H1 (cell line): ENCODE results near the gene DIP2C. TPM values are rescaled to one million over a fixed set of nuclear protein-coding genes. Genes with fewer than 3 reads are reported as not detected.
A peak's percentile ranks its signal among the peaks of the same experiment; 100 is the strongest.

Experiments
- CTCF ChIA-PET: fragments of 300-600 bp; sonication (Branson Sonifier 250); formaldehyde crosslinking; loops from one replicate; lab custom pipeline; 2021; ENCODE audit not compliant: partially characterized antibody; lab: Charles Lee
- POLR2A ChIA-PET: fragments of 300-600 bp; sonication (Branson Sonifier 250); formaldehyde crosslinking; loops from one replicate; lab custom pipeline; 2021; ENCODE audit warnings: inconsistent platforms; ENCODE audit not compliant: partially characterized antibody; lab: Charles Lee
- DNase-seq, 2 experiments: peaks; one replicate each; pipeline versions ENCODE4 v3.0.0 to v3.0.0-alpha.2; 2010 to 2022; ENCODE audit warnings: low spot score in 2 of 2, low read depth in 1 of 2, mixed read lengths in 1 of 2
- FAIRE-seq: peaks from 2 replicates; lab custom pipeline; 2011; peaks lifted over from hg19 to GRCh38; lab: Jason Lieb, UNC
- H2AFZ ChIP-seq: 2 replicates; pipeline ENCODE4 v1.8.1; 2012; ENCODE audit warnings: low read length, inconsistent platforms
- H2AK5ac ChIP-seq: 2 replicates; pipeline ENCODE4 v1.6.1; 2013; ENCODE audit warnings: low read depth, low read length
- H2BK120ac ChIP-seq: replicated peaks from 2 replicates; pipeline ENCODE3; 2013; ENCODE audit warnings: low read depth, low read length, inconsistent platforms
- H2BK12ac ChIP-seq: 2 replicates; pipeline ENCODE4 v1.6.1; 2013; ENCODE audit warnings: low read depth, low read length
- H2BK15ac ChIP-seq: 2 replicates; pipeline ENCODE4 v1.6.1; 2013; ENCODE audit warnings: low read length
- H2BK20ac ChIP-seq: 2 replicates; pipeline ENCODE4 v1.6.1; 2013; ENCODE audit warnings: low read length
- H2BK5ac ChIP-seq: 2 replicates; pipeline ENCODE4 v1.6.1; 2013; ENCODE audit warnings: low read depth, low read length
- H3K14ac ChIP-seq: 2 replicates; pipeline ENCODE4 v1.6.1; 2013; ENCODE audit warnings: inconsistent platforms; ENCODE audit not compliant: insufficient read length
- H3K18ac ChIP-seq: 2 replicates; pipeline ENCODE4 v1.6.1; 2013; ENCODE audit warnings: low read length; ENCODE audit errors: extremely low read depth
- H3K23ac ChIP-seq: 2 replicates; pipeline ENCODE4 v1.6.1; 2013; ENCODE audit warnings: inconsistent platforms; ENCODE audit not compliant: insufficient read length
- H3K23me2 ChIP-seq: 2 replicates; pipeline ENCODE4 v1.6.1; 2013; ENCODE audit warnings: low read depth, low read length
- H3K27ac ChIP-seq: 2 replicates; pipeline ENCODE4 v1.6.1; 2011; ENCODE audit warnings: low read depth, low read length, inconsistent platforms
- H3K27me3 ChIP-seq, 4 experiments: replicated peaks in 1 of 4; 1 replicate in 1 of 4; 2 replicates in 3 of 4; pipeline versions ENCODE4 v1.6.1 to v1.8.1; 2011 to 2013; ENCODE audit warnings: low read length in 3 of 4, mild to moderate bottlenecking in 3 of 4, inconsistent platforms in 2 of 4, mixed read lengths in 2 of 4, moderate library complexity in 1 of 4; ENCODE audit not compliant: control insufficient read depth in 3 of 4, insufficient read depth in 3 of 4; ENCODE audit errors: extremely low read depth in 1 of 4
- H3K36me3 ChIP-seq, 4 experiments: 2 replicates each; pipeline versions ENCODE4 v1.6.1 to v1.8.1; 2011 to 2013; ENCODE audit warnings: mild to moderate bottlenecking in 4 of 4, low read length in 3 of 4, moderate library complexity in 2 of 4, control low read depth in 1 of 4, inconsistent platforms in 1 of 4; ENCODE audit not compliant: insufficient read depth in 4 of 4, control insufficient read depth in 2 of 4
- H3K4ac ChIP-seq: replicated peaks from 2 replicates; pipeline ENCODE3; 2013; ENCODE audit warnings: low read length, low read depth, mixed read lengths, inconsistent platforms; ENCODE audit not compliant: insufficient read length
- H3K4me1 ChIP-seq, 4 experiments: replicated peaks in 1 of 4; 1 replicate in 1 of 4; 2 replicates in 3 of 4; pipeline versions ENCODE4 v1.6.1 to v1.8.1; 2011 to 2013; ENCODE audit warnings: low read length in 3 of 4, inconsistent platforms in 2 of 4, mixed read lengths in 1 of 4; ENCODE audit not compliant: insufficient read depth in 4 of 4, control insufficient read depth in 3 of 4
- H3K4me2 ChIP-seq, 2 experiments: 2 replicates each; pipeline versions ENCODE4 v1.6.1 to v1.8.1; 2011 to 2013; ENCODE audit warnings: low read depth in 2 of 2, low read length in 2 of 2, control low read depth in 1 of 2, inconsistent platforms in 1 of 2, mild to moderate bottlenecking in 1 of 2; ENCODE audit not compliant: insufficient read depth in 1 of 2
- H3K4me3 ChIP-seq, 4 experiments: fragments of 200-600, 300-600 bp in 1 of 4; sonication (generic), shearing (Covaris generic), sonication (Bioruptor Twin) in 1 of 4; 2 replicates each; pipeline versions ENCODE4 v1.5.1 to v1.8.1; 2011 to 2016; ENCODE audit warnings: low read length in 4 of 4, low read depth in 3 of 4, control low read depth in 2 of 4, inconsistent platforms in 2 of 4, mild to moderate bottlenecking in 2 of 4, mixed read lengths in 1 of 4, moderate library complexity in 1 of 4; ENCODE audit not compliant: insufficient read depth in 2 of 4; ENCODE audit errors: extremely low read depth in 1 of 4
- H3K56ac ChIP-seq: replicated peaks from 2 replicates; pipeline ENCODE3; 2013; ENCODE audit warnings: low read depth, mild to moderate bottlenecking, mixed read lengths, low read length, inconsistent platforms; ENCODE audit not compliant: insufficient read length
- H3K79me1 ChIP-seq: 2 replicates; pipeline ENCODE4 v1.6.1; 2013; ENCODE audit warnings: low read depth, low read length, control low read depth
- H3K79me2 ChIP-seq, 2 experiments: 2 replicates each; pipeline versions ENCODE4 v1.6.1 to v1.8.1; 2012 to 2013; ENCODE audit warnings: low read length in 2 of 2, mild to moderate bottlenecking in 2 of 2, inconsistent platforms in 1 of 2; ENCODE audit not compliant: insufficient read depth in 2 of 2, control insufficient read depth in 1 of 2
- H3K9ac ChIP-seq, 4 experiments: replicated peaks in 1 of 4; 1 replicate in 1 of 4; 2 replicates in 3 of 4; pipeline versions ENCODE4 v1.6.1 to v1.8.1; 2011 to 2013; ENCODE audit warnings: low read depth in 3 of 4, low read length in 3 of 4, control low read depth in 2 of 4, mild to moderate bottlenecking in 2 of 4, moderate library complexity in 2 of 4, inconsistent platforms in 1 of 4; ENCODE audit errors: extremely low read depth in 1 of 4
- H3K9me3 ChIP-seq, 2 experiments: 2 replicates each; pipeline versions ENCODE4 v1.6.1 to v1.8.1; 2012 to 2013; ENCODE audit warnings: mild to moderate bottlenecking in 2 of 2, moderate library complexity in 2 of 2, control low read depth in 1 of 2, inconsistent platforms in 1 of 2, low read depth in 1 of 2, low read length in 1 of 2, mixed read lengths in 1 of 2; ENCODE audit not compliant: insufficient read depth in 2 of 2
- H4K20me1 ChIP-seq, 2 experiments: replicated peaks in 1 of 2; 2 replicates each; pipeline versions ENCODE3 to v1.8.1; 2011 to 2013; ENCODE audit warnings: inconsistent platforms in 2 of 2, low read length in 2 of 2, mild to moderate bottlenecking in 1 of 2; ENCODE audit not compliant: insufficient read depth in 2 of 2, control insufficient read depth in 1 of 2
- H4K5ac ChIP-seq: 2 replicates; pipeline ENCODE4 v1.6.1; 2013; ENCODE audit warnings: low read length, low read depth, mixed read lengths, inconsistent platforms; ENCODE audit not compliant: insufficient read length
- H4K8ac ChIP-seq: 2 replicates; pipeline ENCODE4 v1.8.0; 2013; ENCODE audit warnings: mild to moderate bottlenecking, moderate library complexity, low read length, inconsistent platforms; ENCODE audit not compliant: insufficient read depth; ENCODE audit errors: extremely low read depth
- H4K91ac ChIP-seq: replicated peaks from 2 replicates; pipeline ENCODE3; 2013; ENCODE audit warnings: low read length, mixed read lengths, inconsistent platforms; ENCODE audit not compliant: insufficient read length
- ASH2L ChIP-seq: fragments of 200-600, 300-600 bp; sonication (generic); IDR thresholded peaks from one replicate; pipeline ENCODE4 v1.7.1; 2017; ENCODE audit warnings: low read length
- CBX8 ChIP-seq: fragments of 300-800, 300-1000 bp; sonication (generic); IDR thresholded peaks from 2 replicates; pipeline ENCODE4 v1.7.1; 2016; ENCODE audit warnings: low read depth, low read length, borderline replicate concordance
- EGR1 ChIP-seq: IDR thresholded peaks from 2 replicates; pipeline ENCODE4 v1.6.1; 2011; ENCODE audit warnings: low read depth, low read length, borderline replicate concordance
- HDAC2 ChIP-seq, 2 experiments: fragments of 300-600 bp in 1 of 2; sonication (generic) in 1 of 2; IDR thresholded peaks; 2 replicates each; pipeline ENCODE4 v1.6.1; 2011 to 2012; ENCODE audit warnings: low read depth in 2 of 2, low read length in 2 of 2, mild to moderate bottlenecking in 2 of 2, moderate library complexity in 2 of 2, borderline replicate concordance in 1 of 2, inconsistent platforms in 1 of 2
- JUN ChIP-seq: IDR thresholded peaks from 2 replicates; pipeline ENCODE4 v1.6.1; 2011; ENCODE audit warnings: low read depth, mild to moderate bottlenecking, improper control_type of control experiment, low read length
- MAFK ChIP-seq: IDR thresholded peaks from 2 replicates; pipeline ENCODE4 v1.6.1; 2012; ENCODE audit warnings: low read depth, mild to moderate bottlenecking, improper control_type of control experiment, low read length
- NANOG ChIP-seq: IDR thresholded peaks from 2 replicates; pipeline ENCODE4 v1.6.1; 2011; ENCODE audit warnings: low read length, low read depth, mild to moderate bottlenecking, inconsistent platforms; ENCODE audit not compliant: insufficient read depth, poor library complexity, severe bottlenecking
- POLR2A ChIP-seq, 2 experiments: IDR thresholded peaks; 1 replicate in 1 of 2; 2 replicates in 1 of 2; pipeline ENCODE4 v1.6.1; 2011; ENCODE audit warnings: low read depth in 2 of 2, low read length in 2 of 2, mild to moderate bottlenecking in 2 of 2; ENCODE audit errors: control extremely low read depth in 1 of 2
- POU5F1 ChIP-seq: IDR thresholded peaks from 2 replicates; pipeline ENCODE4 v1.6.1; 2011; ENCODE audit warnings: low read depth, mild to moderate bottlenecking, low read length, moderate library complexity
- SIRT6 ChIP-seq: IDR thresholded peaks from one replicate; pipeline ENCODE4 v1.7.1; 2012; ENCODE audit warnings: low read length, inconsistent platforms
- SP1 ChIP-seq: IDR thresholded peaks from 2 replicates; pipeline ENCODE4 v1.6.1; 2011; ENCODE audit warnings: low read depth, low read length
- TCF12 ChIP-seq: IDR thresholded peaks from 2 replicates; pipeline ENCODE4 v1.6.1; 2011; ENCODE audit warnings: low read depth, mild to moderate bottlenecking, low read length
- WGBS, 2 experiments: shearing (Covaris generic) in 1 of 2; methylation state at CpG; one replicate each; pipeline versions ENCODE4 v1.1.6 to v1.1.7; 2013 to 2015; ENCODE audit warnings: low lambda C conversion rate in 2 of 2, mixed read lengths in 2 of 2, inconsistent platforms in 1 of 2, low coverage in 1 of 2, missing lambda C conversion rate in 1 of 2; ENCODE audit not compliant: insufficient replicate concordance in 2 of 2, insufficient coverage in 1 of 2, insufficient read length in 1 of 2; ENCODE audit errors: extremely low coverage in 1 of 2, missing lambda C conversion rate in 1 of 2; 5-methylcytosine and 5-hydroxymethylcytosine counted together
- polyA plus RNA-seq, 7 experiments: library from polyadenylated mRNA; depleted of rRNA in 3 of 7; stranded (reverse) in 5 of 7; unstranded in 2 of 7; fragments of >200 nt in 5 of 7; fragments of 200-250 nt in 2 of 7; gene quantifications; 1 replicate in 5 of 7; 2 replicates in 1 of 7; 4 replicates in 1 of 7; pipeline versions ENCODE4 v1.2.1 to v1.2.3, GENCODE V29; 2011 to 2013; ENCODE audit warnings: missing spikeins in 2 of 7, mixed read lengths in 2 of 7
- total RNA-seq: library from RNA; stranded (reverse); fragmentation: NEBNext Ultra II Directional; extraction: Animal tissue kit (Norgen Biotek cat#: 25700); gene quantifications from 2 replicates; pipeline ENCODE4 v1.2.1, GENCODE V29; 2021

Gene DIP2C
- total and polyA plus RNA-seq, 2 of the 8 experiments (the other 6 are each of a cell fraction or from before 2014, with no cell fraction given): 3.8 to 9.3 TPM

GRCh38 chr10:649798-650440, 39.5 kb downstream of the DIP2C start:
- Histone ChIP-seq H3K4me3 (no peak overlapping the region), H3K23me2 (no peaks in the 10 kb centered on the region), H3K27me3 (no peaks in the 10 kb centered on the region), H4K8ac (peak overlapping the region; percentile 59; the same call in 1 of the 2 replicates), H3K23ac (no peak overlapping the region), H3K56ac (no peak overlapping the region), H4K20me1 (peaks cover 2 to 19% of the 10 kb centered on the region in 2 experiments), H3K9ac (no peak overlapping the region), H3K36me3 (no peaks in the 10 kb centered on the region), H2BK12ac (no peak overlapping the region), H3K18ac (no peak overlapping the region), H3K4ac (no peak overlapping the region), H2BK5ac (no peak overlapping the region), H3K79me2 (peaks cover 3 to 24% of the 10 kb centered on the region in 2 experiments; a peak in 3 of 4 replicates), H2BK120ac (no peak overlapping the region), H3K79me1 (peaks cover 25% of the 10 kb centered on the region), H4K5ac (no peak overlapping the region), H2AK5ac (no peak overlapping the region), H4K91ac (no peak overlapping the region), H2AFZ (no peak overlapping the region), H3K4me2 (no peak overlapping the region), H2BK20ac (no peak overlapping the region), H3K14ac (no peak overlapping the region), H3K4me1 (no peaks in the 10 kb centered on the region; a peak in 3 of 7 replicates), H3K9me3 (0 out of 4 replicates have a peak, but pooled peaks cover 0 to 4% of the 10 kb centered on the region in 2 experiments), H3K27ac (no peak overlapping the region), H2BK15ac (no peak overlapping the region)
- 91% methylated on average over 22 of the region's 24 CpGs; no CpG with 5 or more reads in 1 of the 2 experiments for WGBS, 2 experiments
- POLR2A ChIA-PET: no interaction called here
- CTCF ChIA-PET: interaction anchor here (1.0 to 1.2 kb wide), 3 partner anchors 10 to 139 kb away, joined by 3 read pairs; no protein-coding TSS in a partner anchor
- no peak for DNase-seq
- no peak for FAIRE-seq
- TF ChIP-seq TCF12 (no peak), POU5F1 (no peak), NANOG (no peak), MAFK (no peak), JUN (no peak), HDAC2 (IDR thresholded peaks at IDR 0.05; ENCODE audit: borderline replicate concordance in 1 of 2, low read depth in 2 of 2, low read length in 2 of 2) (no peak), ASH2L (no peak), EGR1 (no peak), CBX8 (no peak), POLR2A (IDR thresholded peaks at IDR 0.05; ENCODE audit: control extremely low read depth in 1 of 2, low read depth in 2 of 2, low read length in 2 of 2) (no peak), SIRT6 (no peak), SP1 (no peak)
